GM18508 (cell line): ENCODE results near the gene ST6GAL2.

Experiments used
- ATAC-seq: cut with Tn5 transposase; IDR thresholded peaks from one replicate; pipeline ENCODE4 v1.9.1; 2021; ENCODE audit warnings: moderate number of reproducible peaks; ENCODE audit not compliant: insufficient read depth, unreplicated experiment

The ST6GAL2 gene

GRCh38 chr2:106866641-106867040 lies 19.3 kb downstream of the ST6GAL2 start:
- ATAC-seq = no peak

- ATAC-seq = no peak
Measured at GRCh38 chr2:106864051-106864450, 21.9 kb downstream of the ST6GAL2 start.

- ATAC-seq = no peak
Measured at GRCh38 chr2:106863387-106863786, 22.6 kb downstream of the ST6GAL2 start.

- ATAC-seq = no peak
Measured at GRCh38 chr2:106859498-106859897, 26.5 kb downstream of the ST6GAL2 start.

GRCh38 chr2:106858810-106859209 lies 27.2 kb downstream of the ST6GAL2 start:
- no peak for ATAC-seq

GRCh38 chr2:106857882-106858478 lies 28.0 kb downstream of the ST6GAL2 start:
- ATAC-seq = no peak

GRCh38 chr2:106853631-106854030 lies 32.3 kb downstream of the ST6GAL2 start:
- ATAC-seq = no peak

- no peak for ATAC-seq
Measured at GRCh38 chr2:106851881-106852501, 34.0 kb downstream of the ST6GAL2 start.

GRCh38 chr2:106851087-106851874 lies 34.7 kb downstream of the ST6GAL2 start:
- no peak for ATAC-seq

- no peak for ATAC-seq
Measured at GRCh38 chr2:106849253-106849652, 36.7 kb downstream of the ST6GAL2 start.

- no peak for ATAC-seq
Measured at GRCh38 chr2:106847366-106847765, 38.6 kb downstream of the ST6GAL2 start.

- ATAC-seq = no peak
Measured at GRCh38 chr2:106845716-106846115, 40.3 kb downstream of the ST6GAL2 start.

GRCh38 chr2:106843910-106844250 lies 42.1 kb downstream of the ST6GAL2 start:
- no peak for ATAC-seq

GRCh38 chr2:106843001-106843909 lies 42.7 kb downstream of the ST6GAL2 start:
- no peak for ATAC-seq

GRCh38 chr2:106841886-106842645 lies 43.9 kb downstream of the ST6GAL2 start:
- no peak for ATAC-seq

- no peak for ATAC-seq
Measured at GRCh38 chr2:106840818-106841217, 45.1 kb downstream of the ST6GAL2 start.

- ATAC-seq = no peak
Measured at GRCh38 chr2:106839849-106840595, 45.9 kb downstream of the ST6GAL2 start.

- no peak for ATAC-seq
Measured at GRCh38 chr2:106833256-106833655, 52.7 kb downstream of the ST6GAL2 start.
